Naive thymus-derived CD8-positive, alpha-beta T cell (primary cell): ENCODE data around the gene PLEKHA5. TPM values are rescaled to one million over a fixed set of nuclear protein-coding genes. Genes with fewer than 3 reads are reported as not detected.
"Not testable (repeated sequence)": the region's sequence is repeated elsewhere in the genome, so short reads cannot be mapped to it uniquely, and the experiment has no call there.

Source experiments
- ATAC-seq, 2 donors: fragments of 150-1000 bp; cut with Tn5 transposase in 1 of 2; sonication (Bioruptor Pico), chemical (Tn5 transposase) in 1 of 2; 1 replicate in 1 of 2; 2 replicates in 1 of 2; pipeline ENCODE4 v1.10.0; 2021; ENCODE audit warnings: mild to moderate bottlenecking in 2 of 2, moderate library complexity in 2 of 2
- POLR2A ChIA-PET: fragments of 350-600 bp; sonication (Branson Sonifier 250); formaldehyde crosslinking; loops from one replicate; lab custom pipeline; 2021; ENCODE audit warnings: antibody characterized with exemption; lab: Charles Lee
- DNase-seq, 10 donors: peaks; one replicate each; pipeline versions ENCODE4 v3.0.0 to v3.0.0-alpha.2; 2020 to 2022
- H3K27ac Mint-ChIP-seq, 10 donors: one replicate each; pipeline ENCODE4 v1.8.0; 2020 to 2022; ENCODE audit warnings: mild to moderate bottlenecking in 10 of 10, mixed read lengths in 10 of 10, moderate library complexity in 4 of 10, inconsistent platforms in 1 of 10
- H3K27me3 Mint-ChIP-seq, 5 donors: one replicate each; pipeline ENCODE4 v1.8.0; 2021 to 2022; ENCODE audit warnings: mixed read lengths in 5 of 5
- H3K36me3 Mint-ChIP-seq, 3 donors: one replicate each; pipeline ENCODE4 v1.8.0; 2020 to 2022; ENCODE audit warnings: mixed read lengths in 3 of 3, mild to moderate bottlenecking in 2 of 3, inconsistent platforms in 1 of 3
- H3K4me1 Mint-ChIP-seq, 4 donors: one replicate each; pipeline ENCODE4 v1.8.0; 2021 to 2022; ENCODE audit warnings: mixed read lengths in 4 of 4
- H3K4me3 Mint-ChIP-seq, 10 donors: one replicate each; pipeline ENCODE4 v1.8.0; 2020 to 2022; ENCODE audit warnings: mild to moderate bottlenecking in 10 of 10, mixed read lengths in 10 of 10, moderate library complexity in 6 of 10, inconsistent platforms in 1 of 10
- H3K9me3 Mint-ChIP-seq, 9 donors: one replicate each; pipeline ENCODE4 v1.8.0; 2020 to 2022; ENCODE audit warnings: mixed read lengths in 9 of 9, mild to moderate bottlenecking in 3 of 9, inconsistent platforms in 1 of 9, moderate library complexity in 1 of 9
- polyA plus RNA-seq, 3 donors: library from polyadenylated mRNA; unstranded; fragments of 300-500 nt; fragmentation: Illumina TruSeq; gene quantifications; one replicate each; pipeline ENCODE4 v1.2.3, GENCODE V29; 2021
- total RNA-seq, 8 experiments: library from RNA in 2 of 8; stranded (reverse) in 2 of 8; gene quantifications; one replicate each; pipeline ENCODE4 v1.2.3 and lab custom pipeline; 2021 to 2026

PLEKHA5 gene
- total and polyA plus RNA-seq, 5 experiments from 2014 or later = 0.37 to 2.7 (median 0.61) TPM

GRCh38 chr12:19215115-19215514 lies 85.6 kb downstream of the PLEKHA5 start:
- ATAC-seq (no peak), DNase-seq (no peak)
- Mint-ChIP-seq H3K27ac (no peak overlapping the region), H3K4me1 (no peaks in the 10 kb centered on the region), H3K27me3 (peaks cover 0 to 3% (median 0%) of the 10 kb centered on the region in 5 donors), H3K4me3 (no peak overlapping the region), H3K9me3 (no peaks in the 10 kb centered on the region), H3K36me3 (no peaks in the 10 kb centered on the region)
- POLR2A ChIA-PET = no interaction called here

- DNase-seq (no peak), ATAC-seq (no peak)
- Mint-ChIP-seq H3K27me3 (peaks cover 0 to 3% (median 0%) of the 10 kb centered on the region in 5 donors), H3K4me3 (no peak overlapping the region), H3K4me1 (no peaks in the 10 kb centered on the region), H3K27ac (no peak overlapping the region), H3K9me3 (no peaks in the 10 kb centered on the region), H3K36me3 (no peaks in the 10 kb centered on the region)
- POLR2A ChIA-PET = no interaction called here
These were observed 87.9 kb downstream of the PLEKHA5 start for GRCh38 chr12:19217446-19217845.

- no peak overlapping the region for H3K27ac Mint-ChIP-seq
- no peaks in the 10 kb centered on the region for H3K4me1 Mint-ChIP-seq
- no peaks in the 10 kb centered on the region for H3K9me3 Mint-ChIP-seq
- H3K4me3 Mint-ChIP-seq = no peak overlapping the region
- DNase-seq = no peak
- ATAC-seq = no peak
- peaks cover 0 to 3% (median 0%) of the 10 kb centered on the region in 5 donors for H3K27me3 Mint-ChIP-seq
- no peaks in the 10 kb centered on the region for H3K36me3 Mint-ChIP-seq
- POLR2A ChIA-PET = no interaction called here
These were observed 90.7 kb downstream of the PLEKHA5 start for GRCh38 chr12:19220205-19220604.

DNA sequence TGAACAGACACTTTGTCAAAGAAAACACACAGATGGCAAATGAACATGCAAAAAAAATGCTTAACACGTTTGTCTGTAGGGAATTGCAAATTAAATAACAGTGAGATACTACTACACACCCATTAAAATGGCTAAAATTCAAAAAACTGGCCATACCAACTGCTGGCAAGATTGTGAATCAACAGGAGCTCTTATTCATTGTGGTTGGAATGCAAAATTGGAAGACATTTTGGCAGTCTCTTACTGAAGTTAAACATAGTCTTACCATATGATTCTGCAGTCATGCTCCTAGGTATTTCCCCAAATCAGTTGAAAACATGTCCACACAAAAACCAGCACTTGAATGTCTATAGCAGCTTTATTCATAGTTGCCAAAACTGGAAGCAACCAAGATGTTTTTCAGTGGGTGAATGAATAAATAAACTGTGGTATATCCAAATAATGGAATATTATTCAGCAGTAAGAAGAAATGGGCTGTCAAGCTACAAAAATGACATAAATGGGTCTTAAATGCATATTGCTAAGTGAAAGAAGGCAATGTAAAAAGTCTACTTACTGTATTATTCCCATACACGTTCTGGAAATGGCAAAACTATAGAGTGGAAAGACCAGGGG lies 91.4 kb downstream of the PLEKHA5 start:
- POLR2A ChIA-PET = no interaction called here

GRCh38 chr12:19222558-19222957 lies 93.0 kb downstream of the PLEKHA5 start:
- peaks cover 0 to 1% (median 0%) of the 10 kb centered on the region in 5 donors for H3K27me3 Mint-ChIP-seq
- DNase-seq (no peak), ATAC-seq (no peak)
- H3K4me1 Mint-ChIP-seq = no peaks in the 10 kb centered on the region
- peaks cover 0 to 1% (median 0%) of the 10 kb centered on the region in 9 donors for H3K9me3 Mint-ChIP-seq
- no peak overlapping the region for H3K4me3 Mint-ChIP-seq
- H3K36me3 Mint-ChIP-seq = no peaks in the 10 kb centered on the region
- POLR2A ChIA-PET = no interaction called here
- no peak overlapping the region for H3K27ac Mint-ChIP-seq

More for the DNA sequence above, 91.4 kb downstream of the PLEKHA5 start:
- no peak for ATAC-seq
- H3K4me3 Mint-ChIP-seq = no peak overlapping the region
- H3K36me3 Mint-ChIP-seq = no peaks in the 10 kb centered on the region
- no peaks in the 10 kb centered on the region for H3K4me1 Mint-ChIP-seq
- DNase-seq = no peak
- peaks cover 0 to 3% (median 0%) of the 10 kb centered on the region in 5 donors for H3K27me3 Mint-ChIP-seq
- H3K9me3 Mint-ChIP-seq = no peaks in the 10 kb centered on the region
- H3K27ac Mint-ChIP-seq = no peak overlapping the region

GRCh38 chr12:19223018-19223417 lies 93.5 kb downstream of the PLEKHA5 start:
- Mint-ChIP-seq H3K4me3 (no peak overlapping the region), H3K27me3 (no peaks in the 10 kb centered on the region), H3K9me3 (peaks cover 0 to 1% (median 0%) of the 10 kb centered on the region in 9 donors), H3K27ac (peak overlapping the region in 1 of 10 donors; percentile 61), H3K4me1 (no peaks in the 10 kb centered on the region), H3K36me3 (no peaks in the 10 kb centered on the region)
- ATAC-seq (no peak), DNase-seq (no peak)
- POLR2A ChIA-PET = no interaction called here

DNA sequence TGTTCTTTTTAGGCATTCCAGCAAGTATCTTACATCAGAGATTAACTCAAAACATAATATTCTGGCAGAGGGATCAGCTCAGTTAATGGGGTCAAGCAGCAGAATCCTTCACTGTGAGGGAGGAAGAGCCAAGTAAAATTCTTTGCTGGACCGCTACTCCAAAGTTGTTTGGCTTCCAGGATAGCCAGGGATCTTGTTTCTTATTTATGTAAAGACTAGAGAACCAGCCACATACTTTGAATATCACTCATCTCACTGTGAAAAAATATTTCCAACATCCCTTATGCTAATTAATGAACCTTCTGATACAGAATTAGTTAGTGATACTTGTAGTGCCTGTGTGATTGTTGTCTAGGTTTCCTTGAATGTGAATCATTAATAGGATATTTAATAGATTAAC lies 94.2 kb downstream of the PLEKHA5 start:
- H3K27ac Mint-ChIP-seq = no peak overlapping the region
- no peaks in the 10 kb centered on the region for H3K4me1 Mint-ChIP-seq
- H3K27me3 Mint-ChIP-seq = peaks cover 0 to 1% (median 0%) of the 10 kb centered on the region in 5 donors
- peaks cover 0 to 1% (median 0%) of the 10 kb centered on the region in 9 donors for H3K9me3 Mint-ChIP-seq
- POLR2A ChIA-PET = no interaction called here
- DNase-seq = no peak
- no peak overlapping the region for H3K4me3 Mint-ChIP-seq
- ATAC-seq = no peak
- no peaks in the 10 kb centered on the region for H3K36me3 Mint-ChIP-seq

DNA sequence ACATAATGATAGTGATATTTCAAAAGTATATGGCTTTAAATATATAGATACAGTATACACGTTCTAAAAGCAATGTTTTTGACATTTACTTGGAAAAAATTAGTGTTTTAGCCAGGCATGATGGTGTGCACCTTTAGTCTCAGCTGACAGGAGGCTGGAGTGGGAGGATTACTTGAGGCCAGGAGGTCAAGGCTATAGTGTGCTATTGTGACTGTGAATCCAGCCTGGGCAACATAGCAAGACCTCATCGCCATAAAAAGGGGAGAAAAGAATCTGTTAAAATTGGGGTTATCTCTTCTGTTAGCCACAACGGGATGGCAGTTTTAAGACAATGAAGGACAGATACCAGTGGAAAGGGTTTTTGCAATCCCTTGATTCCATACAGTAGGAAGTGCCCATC lies 95.2 kb downstream of the PLEKHA5 start:
- Mint-ChIP-seq H3K27me3 (peaks cover 0 to 1% (median 0%) of the 10 kb centered on the region in 5 donors), H3K4me1 (no peaks in the 10 kb centered on the region), H3K9me3 (peaks cover 0 to 3% (median 0%) of the 10 kb centered on the region in 9 donors), H3K36me3 (no peaks in the 10 kb centered on the region), H3K4me3 (no peak overlapping the region), H3K27ac (no peak overlapping the region)
- ATAC-seq = no peak
- no peak for DNase-seq
- POLR2A ChIA-PET = no interaction called here

- H3K27me3 Mint-ChIP-seq = peaks cover 0 to 1% (median 0%) of the 10 kb centered on the region in 5 donors
- POLR2A ChIA-PET = no interaction called here
- no peak for DNase-seq
- H3K4me3 Mint-ChIP-seq = no peak overlapping the region
- no peaks in the 10 kb centered on the region for H3K36me3 Mint-ChIP-seq
- H3K9me3 Mint-ChIP-seq = peaks cover 0 to 3% (median 0%) of the 10 kb centered on the region in 9 donors
- H3K4me1 Mint-ChIP-seq = no peaks in the 10 kb centered on the region
- ATAC-seq = no peak
- H3K27ac Mint-ChIP-seq = no peak overlapping the region
These were observed 97.8 kb downstream of the PLEKHA5 start for GRCh38 chr12:19227190-19227879.

DNA sequence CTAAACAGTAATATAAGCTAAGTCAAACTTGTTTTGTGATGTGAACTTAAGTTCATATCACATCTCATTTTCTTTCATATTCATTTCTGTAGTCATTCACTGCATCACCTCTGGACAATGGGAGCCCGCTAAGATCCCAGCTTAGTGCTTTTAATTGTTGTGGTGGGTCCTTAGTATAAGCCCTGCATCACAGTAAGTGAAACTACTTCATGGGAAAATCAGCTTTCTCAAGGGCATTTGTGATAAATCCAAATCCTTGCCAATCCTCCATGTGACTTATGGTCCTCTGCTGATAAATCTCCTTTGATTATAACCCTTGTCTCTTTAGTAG lies 98.3 kb downstream of the PLEKHA5 start:
- no peak for DNase-seq
- ATAC-seq = no peak
- H3K36me3 Mint-ChIP-seq = no peaks in the 10 kb centered on the region
- POLR2A ChIA-PET = no interaction called here
- peaks cover 0 to 1% (median 0%) of the 10 kb centered on the region in 5 donors for H3K27me3 Mint-ChIP-seq
- H3K9me3 Mint-ChIP-seq = peaks cover 0 to 3% (median 0%) of the 10 kb centered on the region in 9 donors
- no peaks in the 10 kb centered on the region for H3K4me1 Mint-ChIP-seq
- no peak overlapping the region for H3K27ac Mint-ChIP-seq
- no peak overlapping the region for H3K4me3 Mint-ChIP-seq

GRCh38 chr12:19229021-19229420 lies 99.5 kb downstream of the PLEKHA5 start:
- H3K9me3 Mint-ChIP-seq, ATAC-seq, H3K36me3 Mint-ChIP-seq, H3K27me3 Mint-ChIP-seq, POLR2A ChIA-PET, H3K4me3 Mint-ChIP-seq, H3K27ac Mint-ChIP-seq, DNase-seq, H3K4me1 Mint-ChIP-seq: not testable (repeated sequence)

DNA sequence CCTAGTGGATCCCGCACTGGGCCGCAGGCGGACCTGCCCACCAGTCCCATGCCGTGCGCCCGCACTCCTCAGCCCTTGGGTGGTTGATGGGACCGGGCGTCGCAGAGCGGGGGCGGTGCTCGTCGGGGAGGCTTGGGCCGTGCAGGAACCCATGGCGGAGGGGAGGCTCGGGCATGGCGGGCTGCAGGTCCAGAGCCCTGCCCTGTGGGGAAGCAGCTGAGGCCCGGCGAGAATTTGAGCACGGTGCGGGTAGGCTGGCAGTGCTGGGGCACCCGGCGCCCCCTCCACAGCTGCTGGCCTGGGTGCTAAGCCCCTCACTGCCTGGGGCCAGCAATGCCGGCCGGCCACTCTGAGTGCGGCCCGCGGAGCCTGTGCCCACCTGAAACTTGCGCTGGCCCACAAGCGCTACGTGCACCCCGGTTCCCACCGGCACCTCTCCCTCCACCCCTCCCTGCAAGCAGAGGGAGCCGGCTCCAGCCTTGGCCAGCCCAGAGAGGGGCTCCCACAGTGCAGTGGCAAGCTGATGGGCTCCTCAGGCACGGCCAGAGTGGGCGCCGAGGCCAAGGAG lies 100.8 kb downstream of the PLEKHA5 start:
- no peak for ATAC-seq
- H3K4me3 Mint-ChIP-seq = no peak overlapping the region
- H3K27ac Mint-ChIP-seq = no peak overlapping the region

GRCh38 chr12:19230896-19231295 lies 101.4 kb downstream of the PLEKHA5 start:
- Mint-ChIP-seq H3K4me1 (peaks cover 0 to 9% (median 0%) of the 10 kb centered on the region in 4 donors), H3K27ac (no peak overlapping the region), H3K4me3 (no peak overlapping the region), H3K36me3 (no peaks in the 10 kb centered on the region), H3K27me3 (peaks cover 0 to 1% (median 0%) of the 10 kb centered on the region in 5 donors), H3K9me3 (peaks cover 0 to 3% (median 0%) of the 10 kb centered on the region in 9 donors)
- ATAC-seq = no peak
- POLR2A ChIA-PET = no interaction called here
- DNase-seq = no peak

More for the DNA sequence above, 100.8 kb downstream of the PLEKHA5 start:
- Mint-ChIP-seq H3K27me3 (peaks cover 0 to 1% (median 0%) of the 10 kb centered on the region in 5 donors), H3K36me3 (no peaks in the 10 kb centered on the region), H3K4me1 (peaks cover 0 to 5% (median 0%) of the 10 kb centered on the region in 4 donors), H3K9me3 (peaks cover 0 to 3% (median 0%) of the 10 kb centered on the region in 9 donors)
- POLR2A ChIA-PET = no interaction called here
- peak in 1 of 10 donors; percentile 7 for DNase-seq
